Fibroblast of lung (primary cell): ENCODE measurements around the gene RXFP3. TPM values are rescaled to one million over a fixed set of nuclear protein-coding genes. Genes with fewer than 3 reads are reported as not detected.
"Not testable (repeated sequence)": the region's sequence is repeated elsewhere in the genome, so short reads cannot be mapped to it uniquely, and the experiment has no call there.

Experiments
- DNase-seq, 2 donors: peaks; one replicate each; pipeline versions ENCODE4 v3.0.0 to v3.0.0-alpha.2; 2010; ENCODE audit warnings: low read depth in 2 of 2
- H2AFZ ChIP-seq: 2 replicates; pipeline ENCODE4 v1.5.1; 2012; ENCODE audit warnings: low read length, control low read depth, inconsistent platforms
- H3K27ac ChIP-seq: 2 replicates; pipeline ENCODE4 v1.5.1; 2011; ENCODE audit warnings: low read length, control low read depth; ENCODE audit not compliant: insufficient read depth
- H3K27me3 ChIP-seq: 2 replicates; pipeline ENCODE4 v1.5.1; 2011; ENCODE audit warnings: mild to moderate bottlenecking, low read length; ENCODE audit not compliant: control insufficient read depth, insufficient read depth
- H3K36me3 ChIP-seq: 2 replicates; pipeline ENCODE4 v1.5.1; 2011; ENCODE audit warnings: low read length; ENCODE audit not compliant: control insufficient read depth, insufficient read depth
- H3K4me1 ChIP-seq: 2 replicates; pipeline ENCODE4 v1.5.1; 2011; ENCODE audit warnings: low read length; ENCODE audit not compliant: control insufficient read depth, insufficient read depth; ENCODE audit errors: extremely low read depth
- H3K4me2 ChIP-seq: 2 replicates; pipeline ENCODE4 v1.5.1; 2011; ENCODE audit warnings: low read length, control low read depth; ENCODE audit not compliant: insufficient read depth; ENCODE audit errors: extremely low read depth
- H3K4me3 ChIP-seq, 4 experiments: fragments of 200-600 bp in 1 of 4; sonication (generic) in 1 of 4; replicated peaks in 1 of 4; 2 replicates each; pipeline ENCODE4 v1.5.1; 2011 to 2016; ENCODE audit warnings: low read length in 4 of 4, low read depth in 3 of 4, mild to moderate bottlenecking in 3 of 4, control low read depth in 2 of 4, inconsistent platforms in 1 of 4, mixed read lengths in 1 of 4; ENCODE audit not compliant: insufficient read depth in 1 of 4; ENCODE audit errors: control extremely low read depth in 1 of 4
- H3K79me2 ChIP-seq: 2 replicates; pipeline ENCODE4 v1.5.1; 2012; ENCODE audit warnings: mild to moderate bottlenecking, low read length, inconsistent platforms; ENCODE audit not compliant: control insufficient read depth, insufficient read depth
- H3K9ac ChIP-seq: 2 replicates; pipeline ENCODE4 v1.5.1; 2011; ENCODE audit warnings: mild to moderate bottlenecking, low read length, control low read depth; ENCODE audit not compliant: insufficient read depth
- H3K9me3 ChIP-seq: 2 replicates; pipeline ENCODE4 v1.5.1; 2012; ENCODE audit warnings: low read depth, low read length; ENCODE audit not compliant: control insufficient read depth, insufficient read depth
- H4K20me1 ChIP-seq: 2 replicates; pipeline ENCODE4 v1.5.1; 2011; ENCODE audit warnings: low read length; ENCODE audit not compliant: control insufficient read depth, insufficient read depth; ENCODE audit errors: extremely low read depth
- EZH2 ChIP-seq: IDR thresholded peaks from 2 replicates; pipeline ENCODE4 v1.5.1; 2012; ENCODE audit warnings: low read length, control low read depth, mild to moderate bottlenecking; ENCODE audit errors: missing control alignments
- polyA plus RNA-seq, 2 donors: library from polyadenylated mRNA; depleted of rRNA in 1 of 2; stranded (reverse) in 1 of 2; unstranded in 1 of 2; fragments of >200 nt; gene quantifications; 2 replicates each; pipeline ENCODE4 v1.2.1, GENCODE V29; 2011 to 2012; ENCODE audit warnings: missing spikeins in 1 of 2
- total RNA-seq: library from RNA; depleted of rRNA; stranded (reverse); fragments of >200 nt; gene quantifications from 2 replicates; pipeline ENCODE4 v1.2.1, GENCODE V29; 2014
- TF ChIP-seq, protein P1 (sequence below), 2 donors: IDR thresholded peaks in 1 of 2; conservative IDR thresholded peaks in 1 of 2; 1 replicate in 1 of 2; 2 replicates in 1 of 2; pipeline ENCODE4 v1.5.1; 2011 to 2012; ENCODE audit warnings: low read length in 2 of 2, control low read depth in 1 of 2, inconsistent platforms in 1 of 2, low read depth in 1 of 2, mild to moderate bottlenecking in 1 of 2

Gene RXFP3
- total and polyA plus RNA-seq, 2 donors (not counting 1 experiment from before 2014, with no cell fraction given): not detected

DNA sequence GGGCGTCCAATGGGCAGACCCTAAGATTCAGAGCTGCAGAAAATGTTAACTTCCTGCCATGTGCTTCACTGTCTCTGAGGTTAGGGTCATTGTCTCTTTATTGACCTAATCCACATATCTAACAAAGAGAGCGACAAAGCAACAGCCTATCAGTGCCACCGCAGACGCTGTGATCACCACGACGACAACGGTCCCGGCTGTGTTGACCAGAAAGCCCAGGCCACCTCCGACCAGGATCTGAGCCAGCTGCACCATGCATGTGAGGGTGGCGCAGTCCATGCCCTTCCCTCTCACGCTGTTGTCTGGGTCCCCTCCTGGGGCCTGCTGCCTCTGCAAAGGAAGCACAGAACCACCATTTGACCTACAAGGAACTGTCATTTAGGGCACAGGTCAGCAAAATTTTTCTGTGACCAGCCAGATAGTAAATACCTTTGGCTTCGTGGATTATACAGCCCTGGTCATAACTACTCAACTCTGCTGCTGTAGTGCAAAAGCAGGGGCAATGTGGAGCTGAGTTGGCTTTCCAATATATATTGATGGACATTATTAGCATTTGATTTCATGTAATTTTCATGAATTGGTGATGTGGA is 8.5 kb downstream of the RXFP3 start:
- TF ChIP-seq EZH2: no peak
- TF ChIP-seq, protein P1, sequence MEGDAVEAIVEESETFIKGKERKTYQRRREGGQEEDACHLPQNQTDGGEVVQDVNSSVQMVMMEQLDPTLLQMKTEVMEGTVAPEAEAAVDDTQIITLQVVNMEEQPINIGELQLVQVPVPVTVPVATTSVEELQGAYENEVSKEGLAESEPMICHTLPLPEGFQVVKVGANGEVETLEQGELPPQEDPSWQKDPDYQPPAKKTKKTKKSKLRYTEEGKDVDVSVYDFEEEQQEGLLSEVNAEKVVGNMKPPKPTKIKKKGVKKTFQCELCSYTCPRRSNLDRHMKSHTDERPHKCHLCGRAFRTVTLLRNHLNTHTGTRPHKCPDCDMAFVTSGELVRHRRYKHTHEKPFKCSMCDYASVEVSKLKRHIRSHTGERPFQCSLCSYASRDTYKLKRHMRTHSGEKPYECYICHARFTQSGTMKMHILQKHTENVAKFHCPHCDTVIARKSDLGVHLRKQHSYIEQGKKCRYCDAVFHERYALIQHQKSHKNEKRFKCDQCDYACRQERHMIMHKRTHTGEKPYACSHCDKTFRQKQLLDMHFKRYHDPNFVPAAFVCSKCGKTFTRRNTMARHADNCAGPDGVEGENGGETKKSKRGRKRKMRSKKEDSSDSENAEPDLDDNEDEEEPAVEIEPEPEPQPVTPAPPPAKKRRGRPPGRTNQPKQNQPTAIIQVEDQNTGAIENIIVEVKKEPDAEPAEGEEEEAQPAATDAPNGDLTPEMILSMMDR (conservative IDR thresholded peaks at IDR 0.05 in 1 of 2, IDR thresholded peaks at IDR 0.05 in 1 of 2; ENCODE audit: low read depth in 1 of 2, low read length in 2 of 2): no peak
- Histone ChIP-seq H3K79me2 (no peaks in the 10 kb centered on the region), H3K4me2 (no peak overlapping the region), H3K4me3 (no peak overlapping the region), H4K20me1 (no peaks in the 10 kb centered on the region), H2AFZ (no peak overlapping the region), H3K36me3 (no peaks in the 10 kb centered on the region), H3K27ac (no peak overlapping the region), H3K9me3 (no peaks in the 10 kb centered on the region), H3K4me1 (no peaks in the 10 kb centered on the region), H3K9ac (no peak overlapping the region), H3K27me3 (peaks cover 16% of the 10 kb centered on the region)
- DNase-seq: no peak

DNA sequence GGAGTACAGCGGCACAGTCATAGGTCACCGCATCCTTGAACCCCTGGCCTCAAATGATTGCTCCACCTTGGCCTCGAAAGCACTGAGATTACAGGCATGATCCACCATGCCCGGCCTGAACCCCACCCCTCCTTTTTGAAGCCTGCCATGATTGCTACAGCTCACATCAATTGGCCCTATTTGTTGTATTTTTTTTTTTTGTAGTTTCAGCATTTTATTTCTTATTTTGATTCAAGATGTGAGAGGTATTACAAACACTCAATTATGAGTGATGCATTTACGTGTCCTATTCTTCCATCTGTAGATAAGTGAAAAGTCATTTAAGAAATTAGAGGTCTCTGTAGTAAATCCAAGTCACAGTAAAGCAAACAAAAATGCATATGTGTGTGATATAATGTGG is 16.0 kb downstream of the RXFP3 start:
- not testable (repeated sequence) for DNase-seq, H3K27me3 ChIP-seq, H3K27ac ChIP-seq, H3K9me3 ChIP-seq, H3K4me2 ChIP-seq, H2AFZ ChIP-seq, H3K4me1 ChIP-seq, H3K9ac ChIP-seq, H4K20me1 ChIP-seq, H3K4me3 ChIP-seq, H3K36me3 ChIP-seq, H3K79me2 ChIP-seq

DNA sequence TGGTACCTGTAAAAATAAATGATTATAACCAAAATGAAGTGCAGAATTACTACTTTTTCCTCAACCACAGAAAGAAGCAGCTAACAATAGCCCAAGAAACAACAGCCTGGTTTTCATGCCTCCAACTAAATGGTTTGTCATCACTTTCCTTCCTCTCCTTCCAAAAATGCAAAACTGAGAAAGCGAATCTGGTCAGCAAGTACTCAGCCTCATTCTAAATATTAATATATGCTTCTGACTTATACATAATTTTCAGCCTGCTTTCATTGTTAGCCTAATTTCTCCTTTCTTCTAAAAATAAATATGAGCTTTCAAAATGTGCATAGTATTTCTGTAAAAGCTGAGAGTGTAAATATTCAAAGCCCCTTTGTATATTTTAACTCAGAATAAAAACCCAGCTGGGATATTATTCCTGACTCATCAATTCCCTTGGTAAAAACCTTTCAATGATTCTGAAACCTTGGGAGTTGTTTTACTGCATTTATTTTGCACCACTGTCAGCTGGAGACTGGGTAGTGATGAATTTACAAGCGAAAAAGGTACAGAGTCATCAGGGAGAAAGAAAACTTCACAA is 21.5 kb downstream of the RXFP3 start:
- no peak overlapping the region for H3K9ac ChIP-seq
- no peak overlapping the region for H2AFZ ChIP-seq
- H3K4me3 ChIP-seq: no peak overlapping the region
- H3K4me1 ChIP-seq: no peaks in the 10 kb centered on the region
- no peak for DNase-seq
- H3K27me3 ChIP-seq: peaks cover 4% of the 10 kb centered on the region
- TF ChIP-seq, protein P1 (conservative IDR thresholded peaks at IDR 0.05 in 1 of 2, IDR thresholded peaks at IDR 0.05 in 1 of 2; ENCODE audit: low read depth in 1 of 2, low read length in 2 of 2): no peak
- TF ChIP-seq EZH2: no peak
- no peak overlapping the region for H3K27ac ChIP-seq
- no peaks in the 10 kb centered on the region for H4K20me1 ChIP-seq
- no peaks in the 10 kb centered on the region for H3K79me2 ChIP-seq
- H3K4me2 ChIP-seq: no peak overlapping the region
- H3K36me3 ChIP-seq: no peaks in the 10 kb centered on the region
- H3K9me3 ChIP-seq: no peaks in the 10 kb centered on the region
